Transverse colon (tissue), 4 donors: Measurements from ENCODE around the gene ARPC1B. TPM values are rescaled to one million over a fixed set of nuclear protein-coding genes. Genes with fewer than 3 reads are reported as not detected.

Experiments used
- DNase-seq: peaks from one replicate; pipeline ENCODE4 v3.0.0-alpha.2; 2019
- H3K27ac ChIP-seq, 4 donors: fragments of 200-600 bp; sonication (generic); 2 replicates each; pipeline ENCODE4 v1.5.1; 2016 to 2018; ENCODE audit warnings: inconsistent platforms in 4 of 4
- H3K27me3 ChIP-seq: fragments of 200-600 bp; sonication (generic); 2 replicates; pipeline ENCODE4 v1.5.1; 2017; ENCODE audit warnings: inconsistent platforms
- H3K36me3 ChIP-seq, 4 donors: fragments of 200-600 bp; sonication (generic); 2 replicates each; pipeline ENCODE4 v1.5.1; 2017 to 2019; ENCODE audit warnings: inconsistent platforms in 4 of 4
- H3K4me1 ChIP-seq, 4 donors: fragments of 200-600 bp; sonication (generic); 2 replicates each; pipeline ENCODE4 v1.5.1; 2017 to 2020; ENCODE audit warnings: inconsistent platforms in 4 of 4
- H3K4me3 ChIP-seq, 4 donors: fragments of 200-600 bp; sonication (generic); 1 replicate in 1 of 4; 2 replicates in 3 of 4; pipeline versions ENCODE4 v1.5.1 to v1.6.1; 2017 to 2019; ENCODE audit warnings: inconsistent platforms in 4 of 4
- H3K9me3 ChIP-seq, 2 donors: fragments of 200-600 bp; sonication (generic); 2 replicates each; pipeline ENCODE4 v1.5.1; 2017 to 2019; ENCODE audit warnings: inconsistent platforms in 2 of 2
- CTCF ChIP-seq, 5 experiments: fragments of 200-600 bp in 3 of 5; fragments of 450-650 bp in 2 of 5; sonication (generic) in 3 of 5; IDR thresholded peaks; 1 replicate in 2 of 5; 2 replicates in 3 of 5; pipeline ENCODE4 v1.5.1; 2016 to 2017; ENCODE audit warnings: antibody characterized with exemption in 5 of 5, inconsistent platforms in 3 of 5, mild to moderate bottlenecking in 2 of 5, moderate library complexity in 1 of 5
- EP300 ChIP-seq: sonication (generic); formaldehyde crosslinking; IDR thresholded peaks from one replicate; pipeline ENCODE4 v1.6.1; 2017; ENCODE audit warnings: antibody characterized with exemption, low read depth
- POLR2A ChIP-seq: fragments of 450-650 bp; IDR thresholded peaks from one replicate; pipeline ENCODE4 v1.6.1; 2016; ENCODE audit warnings: antibody characterized with exemption, mild to moderate bottlenecking, moderate library complexity
- POLR2AphosphoS5 ChIP-seq, 3 donors: sonication (generic); formaldehyde crosslinking; IDR thresholded peaks; one replicate each; pipeline ENCODE4 v1.6.1; 2016; ENCODE audit warnings: antibody characterized with exemption in 3 of 3
- WGBS, 2 donors: methylation state at CpG; one replicate each; pipeline ENCODE4 v1.1.5; 2018; ENCODE audit warnings: low coverage in 1 of 2; 5-methylcytosine and 5-hydroxymethylcytosine counted together
- in situ Hi-C, 4 donors: fragments of 200-750 bp; cut with MboI; loops; one replicate each; pipeline versions ENCODE4 v1.15.0 to v1.15.1; 2017; ENCODE audit warnings: low sequenced_read_pairs in 3 of 4, low pct_ligation_motif_present in 1 of 4, low pct_unique_long_range_greater_than_20kb in 1 of 4
- intact Hi-C: fragments of 100-400 bp; cut with DNase I; formaldehyde crosslinking; loops from one replicate; pipeline ENCODE4 v1.15.1; 2023; ENCODE audit warnings: low total_unique reads
- total RNA-seq, 4 donors: library from RNA; depleted of rRNA; stranded (reverse); fragments of >200 nt; gene quantifications; one replicate each; pipeline ENCODE4 v1.1.0, GENCODE V29; 2016

ARPC1B gene
- total RNA-seq, 4 donors from 2014 or later = 138 to 346 (median 186) TPM

GRCh38 chr7:99433158-99433557, 58.6 kb downstream of the ARPC1B start:
- intact Hi-C loops = no loop called here
- TF ChIP-seq POLR2AphosphoS5 (IDR thresholded peaks at IDR 0.05) (no peak), CTCF (IDR thresholded peaks at IDR 0.05) (no peak), POLR2A (no peak), EP300 (no peak)
- in situ Hi-C loops = no loop called here
- Histone ChIP-seq H3K4me3 (no peak overlapping the region), H3K36me3 (peaks cover 0 to 12% (median 5%) of the 10 kb centered on the region in 4 donors), H3K27ac (no peak overlapping the region), H3K4me1 (peaks cover 0 to 10% (median 7%) of the 10 kb centered on the region in 4 donors), H3K27me3 (no peaks in the 10 kb centered on the region), H3K9me3 (no peaks in the 10 kb centered on the region)
- DNase-seq = no peak
- WGBS, 2 donors = 94 to 100% methylated on average over 2 to 9 of the region's 9 CpGs

DNA sequence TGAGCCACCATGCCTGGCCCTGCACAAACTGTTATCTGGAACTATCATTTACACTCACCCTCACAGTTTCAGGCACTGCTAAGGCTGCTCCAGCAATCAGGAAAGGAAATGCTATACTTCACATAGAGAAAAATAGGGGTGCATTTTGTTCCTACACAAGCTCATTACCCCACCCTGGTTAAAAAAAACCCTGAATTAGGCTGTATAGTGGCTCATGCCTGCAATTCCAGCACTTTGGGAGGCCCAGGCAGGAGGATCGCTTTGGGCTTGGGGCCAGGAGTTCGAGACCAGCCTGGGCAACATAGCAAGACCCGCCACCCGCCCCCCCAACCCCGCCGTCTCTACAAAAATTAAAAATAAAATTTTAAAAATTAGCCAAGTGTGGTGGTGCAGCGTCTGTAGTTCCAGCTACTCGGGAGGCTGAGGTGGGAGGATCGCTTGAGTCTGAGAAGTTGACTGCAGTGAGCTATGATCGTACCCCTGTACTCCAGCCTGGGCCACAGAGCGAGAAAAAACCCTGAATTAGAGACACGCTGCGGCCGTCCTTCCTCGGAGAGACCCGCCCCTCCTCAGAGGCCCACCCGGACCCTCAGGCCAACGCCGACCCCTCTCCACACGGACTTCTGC, 63.5 kb downstream of the ARPC1B start:
- Histone ChIP-seq H3K4me1 (peaks cover 9 to 22% (median 19%) of the 10 kb centered on the region in 4 donors), H3K27ac (peak overlapping the region; percentile 87 to 93 (median 91)), H3K27me3 (no peaks in the 10 kb centered on the region), H3K4me3 (peak overlapping the region; percentile 84 to 99 (median 91)), H3K9me3 (no peaks in the 10 kb centered on the region), H3K36me3 (peaks cover 0 to 12% (median 4%) of the 10 kb centered on the region in 4 donors)
- DNase-seq = no peak
- WGBS, 2 donors = 14% methylated on average over 20 of the region's 20 CpGs; no CpG with 5 or more reads in 1 of the 2 donors
- in situ Hi-C loops (no loop called here), intact Hi-C loops (no loop called here)
- no peak for TF ChIP-seq EP300
- TF ChIP-seq CTCF (IDR thresholded peaks at IDR 0.05) = no peak
- no peak for TF ChIP-seq POLR2A
- no peak for TF ChIP-seq POLR2AphosphoS5 (IDR thresholded peaks at IDR 0.05)

- Histone ChIP-seq H3K4me3 (peak within 1 kb of the TSS; percentile 84 to 99 (median 91)), H3K36me3 (peaks cover 0 to 12% (median 3%) of the 10 kb centered on the region in 4 donors), H3K9me3 (no peaks in the 10 kb centered on the region), H3K4me1 (peaks cover 9 to 22% (median 19%) of the 10 kb centered on the region in 4 donors), H3K27me3 (no peaks in the 10 kb centered on the region), H3K27ac (peak within 1 kb of the TSS; percentile 87 to 93 (median 91))
- DNase-seq = peak; percentile 96
- intact Hi-C loops (no loop called here), in situ Hi-C loops (no loop called here)
- TF ChIP-seq POLR2A (peak; percentile 49), POLR2AphosphoS5 (IDR thresholded peaks at IDR 0.05) (peak; percentile 60 to 69 (median 66)), CTCF (IDR thresholded peaks at IDR 0.05) (no peak), EP300 (no peak)
- WGBS, 2 donors = 0% methylated on average over 2 to 71 of the region's 89 CpGs
These were observed 64.3 kb downstream of the ARPC1B start, which contains the start of the genes CPSF4 and PTCD1 for GRCh38 chr7:99438573-99439480. CPSF4 (plus strand) TSS chr7:99438943; CDS start chr7:99439083, 140 bp downstream. PTCD1 (minus strand) TSS chr7:99438798; CDS start chr7:99435242, 3,556 bp downstream.

DNA sequence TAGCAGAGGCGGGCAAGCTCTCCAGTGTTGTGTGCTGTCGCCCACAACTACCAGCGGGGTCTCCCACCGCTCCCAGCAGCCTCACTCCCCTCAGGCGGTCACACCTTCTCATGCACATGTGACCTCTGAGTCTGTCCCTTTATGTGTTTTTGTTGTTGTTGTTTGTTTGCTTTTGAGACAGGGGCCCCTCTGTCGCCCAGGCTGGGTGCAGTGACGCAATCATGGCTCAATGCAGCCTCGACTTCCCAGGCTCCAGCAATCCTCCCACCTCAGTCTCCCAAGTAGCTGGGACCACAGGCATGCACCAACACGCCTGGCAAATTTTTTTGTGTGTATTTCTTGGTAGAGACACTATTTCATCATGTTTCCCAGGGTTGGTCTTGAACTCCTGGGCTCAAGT, 65.7 kb downstream of the ARPC1B start:
- WGBS, 2 donors = 81% methylated on average over 9 of the region's 9 CpGs; no CpG with 5 or more reads in 1 of the 2 donors
- TF ChIP-seq POLR2AphosphoS5 (IDR thresholded peaks at IDR 0.05) (no peak), POLR2A (no peak), CTCF (IDR thresholded peaks at IDR 0.05) (no peak), EP300 (no peak)
- H3K4me3 ChIP-seq = peak overlapping the region in 2 of 4 donors; percentile 88 to 99

More for the DNA sequence above, 65.7 kb downstream of the ARPC1B start:
- DNase-seq = no peak
- Histone ChIP-seq H3K27me3 (no peaks in the 10 kb centered on the region), H3K36me3 (peaks cover 0 to 8% (median 2%) of the 10 kb centered on the region in 4 donors), H3K27ac (no peak overlapping the region), H3K9me3 (no peaks in the 10 kb centered on the region), H3K4me1 (peaks cover 9 to 22% (median 19%) of the 10 kb centered on the region in 4 donors)
- in situ Hi-C loops (no loop called here), intact Hi-C loops (no loop called here)
